Activated CD4-positive, alpha-beta memory T cell treated with anti-CD3 and anti-CD28 coated beads for 36 hours (primary cell): Measurements from ENCODE around the gene GUSB. TPM values are rescaled to one million over a fixed set of nuclear protein-coding genes. Genes with fewer than 3 reads are reported as not detected.
"Not testable (repeated sequence)": the region's sequence is repeated elsewhere in the genome, so short reads cannot be mapped to it uniquely, and the experiment has no call there.

Experiments used
- CTCF ChIA-PET: fragments of 350-600 bp; sonication (Branson Sonifier 250); formaldehyde crosslinking; loops from one replicate; lab custom pipeline; 2021; ENCODE audit warnings: antibody characterized with exemption, inconsistent platforms; lab: Charles Lee
- POLR2A ChIA-PET: fragments of 350-600 bp; sonication (Branson Sonifier 250); formaldehyde crosslinking; loops from one replicate; lab custom pipeline; 2021; ENCODE audit warnings: antibody characterized with exemption; lab: Charles Lee
- DNase-seq: peaks from one replicate; pipeline ENCODE4 v3.0.0-alpha.2; 2020
- H3K27ac Mint-ChIP-seq: one replicate; pipeline ENCODE4 v1.8.0; 2021; ENCODE audit warnings: mixed read lengths
- H3K27me3 Mint-ChIP-seq: one replicate; pipeline ENCODE4 v1.8.0; 2021; ENCODE audit warnings: mixed read lengths
- H3K36me3 Mint-ChIP-seq: one replicate; pipeline ENCODE4 v1.8.0; 2021; ENCODE audit warnings: mixed read lengths
- H3K4me1 Mint-ChIP-seq: one replicate; pipeline ENCODE4 v1.8.0; 2021; ENCODE audit warnings: low read depth, mixed read lengths
- H3K4me3 Mint-ChIP-seq: one replicate; pipeline ENCODE4 v1.8.0; 2021; ENCODE audit warnings: mild to moderate bottlenecking, mixed read lengths
- H3K9me3 Mint-ChIP-seq: one replicate; pipeline ENCODE4 v1.8.0; 2021; ENCODE audit warnings: mixed read lengths
- intact Hi-C: fragments of 100-400 bp; cut with micrococcal nuclease; formaldehyde crosslinking; loops from one replicate; pipeline ENCODE4 v1.15.1; 2023
- total RNA-seq, 2 experiments: library from RNA; stranded (reverse); gene quantifications; one replicate each; pipeline ENCODE4 v1.2.3, GENCODE V29; 2021

Gene GUSB
- total RNA-seq, 2 experiments from 2014 or later: 53.1 to 56.6 TPM

GRCh38 chr7:65951837-65952578, 30.0 kb downstream of the GUSB start:
- Mint-ChIP-seq H3K9me3 (no peaks in the 10 kb centered on the region), H3K27me3 (no peaks in the 10 kb centered on the region), H3K4me3 (no peak overlapping the region), H3K36me3 (peaks cover 9% of the 10 kb centered on the region), H3K4me1 (no peaks in the 10 kb centered on the region), H3K27ac (no peak overlapping the region)
- intact Hi-C loops: no loop called here
- no peak for DNase-seq
- CTCF ChIA-PET: no interaction called here
- POLR2A ChIA-PET: no interaction called here

GRCh38 chr7:65946904-65947303, 35.1 kb downstream of the GUSB start:
- Mint-ChIP-seq H3K27ac (no peak overlapping the region), H3K4me3 (no peak overlapping the region), H3K36me3 (no peaks in the 10 kb centered on the region), H3K9me3 (no peaks in the 10 kb centered on the region), H3K27me3 (no peaks in the 10 kb centered on the region), H3K4me1 (no peaks in the 10 kb centered on the region)
- POLR2A ChIA-PET: no interaction called here
- intact Hi-C loops: no loop called here
- CTCF ChIA-PET: no interaction called here
- DNase-seq: no peak

GRCh38 chr7:65945787-65946186, 36.2 kb downstream of the GUSB start:
- H3K27me3 Mint-ChIP-seq, H3K9me3 Mint-ChIP-seq, intact Hi-C loops: not testable (repeated sequence)

GRCh38 chr7:65938336-65938895, 43.6 kb downstream of the GUSB start:
- intact Hi-C loops: no loop called here
- no peak overlapping the region for H3K4me3 Mint-ChIP-seq
- CTCF ChIA-PET: no interaction called here

More at GRCh38 chr7:65945787-65946186, 36.2 kb downstream of the GUSB start:
- CTCF ChIA-PET, DNase-seq, POLR2A ChIA-PET, H3K4me1 Mint-ChIP-seq, H3K4me3 Mint-ChIP-seq, H3K27ac Mint-ChIP-seq, H3K36me3 Mint-ChIP-seq: not testable (repeated sequence)

GRCh38 chr7:65937296-65937695, 44.7 kb downstream of the GUSB start:
- H3K4me1 Mint-ChIP-seq: peaks cover 13% of the 10 kb centered on the region
- intact Hi-C loops: no loop called here
- no peak overlapping the region for H3K27ac Mint-ChIP-seq
- no peak for DNase-seq
- H3K4me3 Mint-ChIP-seq: no peak overlapping the region
- H3K9me3 Mint-ChIP-seq: peaks cover 6% of the 10 kb centered on the region
- no peaks in the 10 kb centered on the region for H3K27me3 Mint-ChIP-seq
- POLR2A ChIA-PET: no interaction called here
- peaks cover 21% of the 10 kb centered on the region for H3K36me3 Mint-ChIP-seq
- CTCF ChIA-PET: no interaction called here

More at GRCh38 chr7:65938336-65938895, 43.6 kb downstream of the GUSB start:
- peaks cover 21% of the 10 kb centered on the region for H3K36me3 Mint-ChIP-seq
- H3K27ac Mint-ChIP-seq: no peak overlapping the region
- POLR2A ChIA-PET: no interaction called here
- H3K4me1 Mint-ChIP-seq: peaks cover 11% of the 10 kb centered on the region
- H3K27me3 Mint-ChIP-seq: no peaks in the 10 kb centered on the region
- peaks cover 6% of the 10 kb centered on the region for H3K9me3 Mint-ChIP-seq
- no peak for DNase-seq

- Mint-ChIP-seq H3K4me1 (peaks cover 13% of the 10 kb centered on the region), H3K9me3 (peaks cover 6% of the 10 kb centered on the region), H3K4me3 (no peak overlapping the region), H3K27me3 (no peaks in the 10 kb centered on the region), H3K27ac (no peak overlapping the region), H3K36me3 (peaks cover 10% of the 10 kb centered on the region)
- intact Hi-C loops: no loop called here
- ChIA-PET CTCF (no interaction called here), POLR2A (no interaction called here)
- no peak for DNase-seq
Observed at GRCh38 chr7:65931685-65932084, 50.3 kb downstream of the GUSB start.

- CTCF ChIA-PET: no interaction called here
- Mint-ChIP-seq H3K27me3 (no peaks in the 10 kb centered on the region), H3K9me3 (no peaks in the 10 kb centered on the region), H3K4me1 (no peaks in the 10 kb centered on the region), H3K36me3 (no peaks in the 10 kb centered on the region), H3K27ac (no peak overlapping the region), H3K4me3 (no peak overlapping the region)
- intact Hi-C loops: no loop called here
- POLR2A ChIA-PET: no interaction called here
- DNase-seq: no peak
Observed at GRCh38 chr7:65927489-65928448, 54.2 kb downstream of the GUSB start.

- ChIA-PET CTCF (no interaction called here), POLR2A (no interaction called here)
- Mint-ChIP-seq H3K27me3 (no peaks in the 10 kb centered on the region), H3K9me3 (no peaks in the 10 kb centered on the region), H3K36me3 (no peaks in the 10 kb centered on the region), H3K27ac (no peak overlapping the region), H3K4me3 (no peak overlapping the region), H3K4me1 (no peaks in the 10 kb centered on the region)
- intact Hi-C loops: no loop called here
- no peak for DNase-seq
Observed at GRCh38 chr7:65926588-65926987, 55.4 kb downstream of the GUSB start.

- Mint-ChIP-seq H3K4me1 (no peaks in the 10 kb centered on the region), H3K4me3 (no peak overlapping the region), H3K36me3 (no peaks in the 10 kb centered on the region), H3K9me3 (no peaks in the 10 kb centered on the region), H3K27ac (no peak overlapping the region), H3K27me3 (no peaks in the 10 kb centered on the region)
- intact Hi-C loops: no loop called here
- CTCF ChIA-PET: no interaction called here
- DNase-seq: no peak
- POLR2A ChIA-PET: no interaction called here
Observed at GRCh38 chr7:65925040-65925439, 57.0 kb downstream of the GUSB start.

- Mint-ChIP-seq H3K4me3 (no peak overlapping the region), H3K36me3 (peaks cover 3% of the 10 kb centered on the region), H3K4me1 (no peaks in the 10 kb centered on the region), H3K27me3 (no peaks in the 10 kb centered on the region), H3K9me3 (no peaks in the 10 kb centered on the region), H3K27ac (no peak overlapping the region)
- ChIA-PET CTCF (no interaction called here), POLR2A (no interaction called here)
- DNase-seq: no peak
- intact Hi-C loops: no loop called here
Observed at GRCh38 chr7:65924193-65924592, 57.8 kb downstream of the GUSB start.

GRCh38 chr7:65923316-65923715, 58.7 kb downstream of the GUSB start:
- H3K27me3 Mint-ChIP-seq: no peaks in the 10 kb centered on the region
- no peaks in the 10 kb centered on the region for H3K9me3 Mint-ChIP-seq

GRCh38 chr7:65915921-65916657, 65.9 kb downstream of the GUSB start:
- Mint-ChIP-seq H3K4me3 (no peak overlapping the region), H3K9me3 (no peaks in the 10 kb centered on the region), H3K27me3 (no peaks in the 10 kb centered on the region), H3K27ac (no peak overlapping the region), H3K4me1 (no peaks in the 10 kb centered on the region), H3K36me3 (peaks cover 14% of the 10 kb centered on the region)
- intact Hi-C loops: no loop called here
- CTCF ChIA-PET: no interaction called here
- POLR2A ChIA-PET: no interaction called here
- no peak for DNase-seq

More at GRCh38 chr7:65923316-65923715, 58.7 kb downstream of the GUSB start:
- intact Hi-C loops: no loop called here
- Mint-ChIP-seq H3K36me3 (peaks cover 6% of the 10 kb centered on the region), H3K4me1 (no peaks in the 10 kb centered on the region), H3K27ac (no peak overlapping the region), H3K4me3 (no peak overlapping the region)
- no peak for DNase-seq
- CTCF ChIA-PET: no interaction called here
- POLR2A ChIA-PET: no interaction called here
